ENCODE measurements around the gene SLC35A3.

DNA sequence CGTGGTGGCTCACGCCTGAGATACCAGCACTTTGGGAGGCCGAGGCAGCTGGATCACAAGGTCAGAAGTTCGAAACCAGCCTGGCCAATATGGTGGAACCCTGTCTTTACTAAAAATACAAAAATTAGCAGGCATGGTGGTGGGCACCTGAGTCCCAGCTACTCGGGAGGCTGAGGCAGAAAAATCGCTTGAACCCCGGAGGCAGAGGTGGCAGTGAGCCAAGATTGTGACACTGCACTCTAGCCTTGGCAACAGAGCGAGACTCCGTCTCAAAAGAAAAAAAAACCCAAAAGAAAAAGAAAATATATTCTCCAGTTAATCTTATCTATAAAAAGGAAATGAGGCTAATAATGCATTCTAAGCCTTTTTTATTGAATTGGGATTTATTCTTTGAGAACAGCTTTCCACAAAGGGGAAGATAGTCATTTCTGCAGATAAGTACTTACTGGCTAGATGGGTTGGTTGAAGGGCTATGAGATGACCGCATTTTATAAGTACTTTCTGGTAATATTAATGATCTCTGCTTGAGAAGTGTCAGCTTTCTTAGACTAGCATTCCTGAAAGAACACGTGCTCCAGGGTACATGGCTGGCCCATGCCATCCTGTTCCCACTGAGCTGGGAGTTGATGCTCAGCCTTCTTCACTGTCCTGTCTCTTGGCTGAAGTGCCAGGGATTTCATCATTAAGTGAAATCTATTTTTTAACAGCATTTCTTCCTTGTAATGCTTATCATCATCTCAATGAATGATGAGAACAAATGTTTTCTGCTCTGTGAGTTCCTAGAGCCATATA lies 105.0 kb downstream of the SLC35A3 start:
- TF ChIP-seq POLR2A (IDR thresholded peaks at IDR 0.05) = no peak
- no peak for TF ChIP-seq CTCF (IDR thresholded peaks at IDR 0.05)
- no peak for TF ChIP-seq POLR2AphosphoS5 (IDR thresholded peaks at IDR 0.05)
- TF ChIP-seq EP300 (IDR thresholded peaks at IDR 0.05) = no peak

Data from sigmoid colon (tissue), 4 donors.